Activated CD8-positive, alpha-beta memory T cell treated with anti-CD3 and anti-CD28 coated beads, Interleukin-2, amount 10 ng/mL, durations not matched to agents 7 days and 5 days (primary cell): ENCODE measurements around the gene TMEM223. TPM values are rescaled to one million over a fixed set of nuclear protein-coding genes. Genes with fewer than 3 reads are reported as not detected.
A peak's percentile ranks its signal among the peaks of the same experiment; 100 is the strongest.

Experiments
- ATAC-seq: fragments of 150-1000 bp; cut with Tn5 transposase; one replicate; pipeline ENCODE4 v1.10.0; 2021; ENCODE audit warnings: moderate library complexity
- CTCF ChIA-PET: fragments of 350-600 bp; sonication (Branson Sonifier 250); formaldehyde crosslinking; loops from one replicate; lab custom pipeline; 2021; ENCODE audit warnings: antibody characterized with exemption; lab: Charles Lee
- DNase-seq: peaks from one replicate; pipeline ENCODE4 v3.0.0-alpha.2; 2020
- H3K27ac Mint-ChIP-seq: one replicate; pipeline ENCODE4 v1.8.0; 2021; ENCODE audit warnings: mild to moderate bottlenecking, mixed read lengths
- H3K27me3 Mint-ChIP-seq: one replicate; pipeline ENCODE4 v1.8.0; 2021; ENCODE audit warnings: mixed read lengths
- H3K36me3 Mint-ChIP-seq: one replicate; pipeline ENCODE4 v1.8.0; 2021; ENCODE audit warnings: mild to moderate bottlenecking, mixed read lengths
- H3K4me1 Mint-ChIP-seq: one replicate; pipeline ENCODE4 v1.8.0; 2021; ENCODE audit warnings: mixed read lengths
- H3K4me3 Mint-ChIP-seq: one replicate; pipeline ENCODE4 v1.8.0; 2021; ENCODE audit warnings: mild to moderate bottlenecking, moderate library complexity, mixed read lengths
- H3K9me3 Mint-ChIP-seq: one replicate; pipeline ENCODE4 v1.8.0; 2022; ENCODE audit warnings: low read depth, mixed read lengths
- total RNA-seq, 2 experiments: library from RNA; stranded (reverse); gene quantifications; one replicate each; pipeline ENCODE4 v1.2.3, GENCODE V29; 2021

The TMEM223 gene
- total RNA-seq, 2 experiments from 2014 or later: 14.4 to 17.9 TPM

DNA sequence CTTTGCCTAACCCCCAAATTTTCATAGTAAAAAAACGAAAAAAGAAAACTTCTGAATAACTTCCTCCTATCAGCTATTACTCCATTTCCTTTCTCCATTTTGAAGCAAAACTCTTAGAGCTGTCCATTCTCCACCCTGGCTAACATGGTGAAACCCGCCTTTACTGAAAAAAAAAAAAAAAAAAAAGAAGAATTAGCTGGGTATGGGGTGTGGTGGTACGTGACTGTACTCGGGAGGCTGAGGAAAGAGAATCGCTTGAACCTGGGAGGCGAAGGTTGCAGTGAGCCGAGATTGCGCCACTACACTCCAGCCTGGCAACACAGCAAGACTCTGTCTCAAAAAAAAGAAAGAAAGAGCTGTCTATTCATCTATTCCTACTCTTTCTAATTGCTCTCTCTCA is 24.8 kb upstream of the TMEM223 start:
- H3K27me3 Mint-ChIP-seq: no peaks in the 10 kb centered on the region
- peaks cover 19% of the 10 kb centered on the region for H3K36me3 Mint-ChIP-seq
- ATAC-seq (no peak), DNase-seq (no peak)
- CTCF ChIA-PET: interaction anchor here (1.0 to 3.4 kb wide), 3 partner anchors 10 to 40 kb away, joined by 3 to 18 read pairs (median 3); partner anchors contain the start of gene TMEM179B
- no peak overlapping the region for H3K27ac Mint-ChIP-seq
- H3K9me3 Mint-ChIP-seq: no peaks in the 10 kb centered on the region
- H3K4me1 Mint-ChIP-seq: peaks cover 2% of the 10 kb centered on the region
- no peak overlapping the region for H3K4me3 Mint-ChIP-seq

DNA sequence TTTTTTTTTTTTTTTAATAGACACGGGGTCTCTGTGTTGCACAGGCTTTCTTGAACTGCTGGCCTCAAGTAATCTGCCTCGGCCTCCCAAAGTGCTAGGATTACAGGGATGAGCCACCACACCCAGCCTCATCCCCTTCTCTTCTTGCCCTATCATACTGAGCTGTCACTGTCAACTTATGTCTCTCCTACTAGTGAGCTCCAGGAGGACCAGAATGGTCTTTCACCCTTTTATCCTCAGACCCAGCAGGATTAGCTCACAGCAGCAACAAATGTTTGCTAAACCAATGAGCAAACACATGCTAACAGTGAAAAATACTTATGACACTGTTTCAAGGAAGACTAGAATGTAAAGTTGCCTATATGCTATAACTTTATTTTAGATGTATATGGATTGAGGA is 19.9 kb upstream of the TMEM223 start:
- no peak for DNase-seq
- ATAC-seq: no peak
- Mint-ChIP-seq H3K36me3 (peaks cover 10% of the 10 kb centered on the region), H3K27ac (no peak overlapping the region), H3K27me3 (no peaks in the 10 kb centered on the region), H3K4me3 (no peak overlapping the region), H3K9me3 (no peaks in the 10 kb centered on the region), H3K4me1 (peaks cover 9% of the 10 kb centered on the region)
- CTCF ChIA-PET: no interaction called here

DNA sequence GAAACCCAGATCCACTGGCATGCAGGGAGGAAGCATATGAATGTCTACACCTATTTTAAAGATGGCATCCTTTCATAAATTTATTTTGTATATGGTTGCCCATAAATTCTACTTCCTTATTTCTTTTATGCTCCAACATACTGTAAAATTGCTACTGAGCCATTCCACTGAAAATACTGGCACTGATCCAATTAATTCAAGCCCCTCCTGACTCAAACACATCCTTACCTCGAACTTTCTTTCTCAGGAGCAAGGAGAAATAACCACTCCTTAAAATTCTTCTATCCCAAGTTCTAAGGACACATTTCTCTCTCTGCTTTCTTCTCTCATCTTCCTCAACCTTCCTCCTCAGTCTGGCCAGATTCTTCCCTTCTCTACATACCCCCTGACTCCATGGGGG is 18.9 kb upstream of the TMEM223 start:
- CTCF ChIA-PET: no interaction called here
- H3K9me3 Mint-ChIP-seq: no peaks in the 10 kb centered on the region
- ATAC-seq (no peak), DNase-seq (no peak)
- H3K4me3 Mint-ChIP-seq: no peak overlapping the region
- H3K27me3 Mint-ChIP-seq: no peaks in the 10 kb centered on the region
- peaks cover 17% of the 10 kb centered on the region for H3K4me1 Mint-ChIP-seq
- no peak overlapping the region for H3K27ac Mint-ChIP-seq
- H3K36me3 Mint-ChIP-seq: peaks cover 7% of the 10 kb centered on the region

DNA sequence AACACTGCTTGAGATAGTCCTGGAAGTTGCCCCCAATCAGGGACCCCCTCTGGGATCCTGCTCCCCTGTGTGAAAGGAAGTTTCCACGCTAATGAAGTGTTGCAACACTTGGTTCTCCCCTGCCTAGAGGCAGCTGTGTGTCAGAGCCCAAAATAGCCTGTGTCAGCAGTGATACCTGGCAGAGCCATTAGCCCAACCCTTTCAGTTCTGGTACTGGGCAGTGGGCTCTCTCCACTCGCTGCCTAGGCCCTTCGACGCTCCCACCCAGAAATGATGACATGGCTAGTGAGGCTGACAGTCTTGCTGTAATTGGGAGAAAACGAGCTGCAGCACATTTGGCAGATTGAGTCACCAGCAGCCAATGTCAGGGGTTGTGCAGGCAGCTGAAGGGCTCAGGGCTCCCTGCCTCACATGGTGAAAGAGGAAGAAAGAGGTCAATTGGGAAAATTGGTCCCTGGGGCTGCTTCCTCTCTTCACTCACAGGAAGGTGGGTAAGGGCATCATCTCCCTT is 14.9 kb upstream of the TMEM223 start:
- Mint-ChIP-seq H3K27ac (peak overlapping the region; percentile 98), H3K4me1 (peaks cover 48% of the 10 kb centered on the region), H3K36me3 (peaks cover 23% of the 10 kb centered on the region), H3K4me3 (peak overlapping the region; percentile 99), H3K27me3 (no peaks in the 10 kb centered on the region), H3K9me3 (no peaks in the 10 kb centered on the region)
- CTCF ChIA-PET: interaction anchor here (1.1 to 3.2 kb wide), 8 partner anchors 9 to 215 kb away, joined by 3 to 24 read pairs (median 5); partner anchors contain the start of genes SLC3A2, TMEM179B and TUT1
- ATAC-seq (no peak), DNase-seq (no peak)

DNA sequence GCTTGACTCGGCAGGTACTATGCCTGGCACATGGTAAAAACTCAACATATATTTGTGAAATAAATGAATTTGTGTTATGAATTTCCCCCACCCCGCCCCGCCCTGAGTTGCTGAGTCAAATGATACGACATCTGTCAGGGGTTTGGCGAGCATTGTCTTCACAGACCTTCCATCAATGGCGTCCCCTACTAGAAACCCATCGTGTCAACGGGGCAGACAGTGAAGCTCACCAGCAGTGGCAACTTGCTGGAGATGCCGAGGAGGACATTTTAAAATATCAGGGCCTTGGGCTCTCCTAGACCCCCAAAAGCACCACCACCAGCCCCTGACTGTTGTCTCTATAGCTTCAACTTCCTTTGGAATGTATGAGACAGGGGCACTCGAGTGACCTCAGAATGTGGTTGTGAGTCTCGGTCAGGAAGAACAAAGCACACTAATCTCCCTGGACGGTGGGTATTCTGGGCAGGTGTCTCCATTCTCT is 14.2 kb upstream of the TMEM223 start:
- H3K27ac Mint-ChIP-seq: peak overlapping the region; percentile 98
- H3K4me3 Mint-ChIP-seq: peak overlapping the region; percentile 99
- no peaks in the 10 kb centered on the region for H3K27me3 Mint-ChIP-seq
- CTCF ChIA-PET: interaction anchor here (0.6 to 3.2 kb wide), 11 partner anchors 10 to 214 kb away, joined by 3 to 24 read pairs (median 4); partner anchors contain the start of genes SLC3A2, TMEM179B and TUT1
- H3K36me3 Mint-ChIP-seq: peaks cover 30% of the 10 kb centered on the region
- DNase-seq (peak; percentile 58), ATAC-seq (no peak)
- no peaks in the 10 kb centered on the region for H3K9me3 Mint-ChIP-seq
- peaks cover 49% of the 10 kb centered on the region for H3K4me1 Mint-ChIP-seq

DNA sequence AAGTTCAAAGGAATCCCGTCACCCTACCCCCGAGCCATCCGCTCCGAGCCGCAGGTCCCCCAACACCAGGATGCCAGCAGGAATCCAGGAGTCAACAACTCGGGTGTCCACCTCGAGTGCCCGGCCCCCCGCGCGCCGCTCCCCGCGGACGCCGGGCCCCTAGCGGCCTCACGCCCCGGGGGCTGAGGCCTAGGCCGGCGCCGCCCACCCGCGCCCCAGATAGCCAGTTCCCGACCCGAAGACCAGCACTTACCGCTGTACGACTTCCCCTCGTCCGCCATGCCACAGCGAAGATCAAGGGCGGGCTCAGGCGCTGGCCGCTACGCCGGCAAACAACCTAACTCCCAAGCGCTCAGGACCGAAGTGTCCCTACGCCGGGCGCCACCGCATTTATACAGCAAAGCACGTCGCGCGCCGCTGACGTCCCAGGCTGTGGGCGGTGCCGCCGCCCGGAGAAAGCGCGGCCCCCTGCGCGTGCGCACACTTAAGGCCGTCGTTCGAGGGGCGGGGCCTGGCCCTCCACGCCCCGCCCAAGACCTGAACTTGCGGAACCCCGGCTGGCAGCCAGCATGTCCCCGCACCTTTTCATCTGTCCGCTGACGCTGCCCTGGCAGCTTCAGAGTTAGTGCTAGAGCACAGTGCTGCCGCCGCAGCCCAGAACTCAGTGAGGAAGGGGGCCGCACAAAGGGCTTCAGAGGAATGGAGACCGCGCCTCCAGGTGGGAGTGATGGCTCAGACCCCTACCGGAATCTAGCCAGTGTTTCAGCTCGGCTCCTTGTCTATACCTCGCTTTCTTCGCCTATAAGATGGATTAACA is 13.5 kb upstream of the TMEM223 start, which contains the start of gene NXF1:
Gene NXF1, minus strand, starts transcription at position 365 of the 817 bp plus-strand sequence. Its CDS starts 84 bp downstream, at position 281.
- H3K4me3 Mint-ChIP-seq: peak within 1 kb of the TSS; percentile 99
- no peaks in the 10 kb centered on the region for H3K27me3 Mint-ChIP-seq
- CTCF ChIA-PET: interaction anchor here (0.5 to 5.9 kb wide), 13 partner anchors 11 to 100 kb away, joined by 3 to 40 read pairs (median 4); partner anchors contain the start of genes HNRNPUL2, SLC3A2 and TMEM179B
- H3K4me1 Mint-ChIP-seq: peaks cover 49% of the 10 kb centered on the region
- DNase-seq: peak; percentile 95
- peak; percentile 83 for ATAC-seq
- no peaks in the 10 kb centered on the region for H3K9me3 Mint-ChIP-seq
- H3K27ac Mint-ChIP-seq: peak within 1 kb of the TSS; percentile 98
- peaks cover 34% of the 10 kb centered on the region for H3K36me3 Mint-ChIP-seq

DNA sequence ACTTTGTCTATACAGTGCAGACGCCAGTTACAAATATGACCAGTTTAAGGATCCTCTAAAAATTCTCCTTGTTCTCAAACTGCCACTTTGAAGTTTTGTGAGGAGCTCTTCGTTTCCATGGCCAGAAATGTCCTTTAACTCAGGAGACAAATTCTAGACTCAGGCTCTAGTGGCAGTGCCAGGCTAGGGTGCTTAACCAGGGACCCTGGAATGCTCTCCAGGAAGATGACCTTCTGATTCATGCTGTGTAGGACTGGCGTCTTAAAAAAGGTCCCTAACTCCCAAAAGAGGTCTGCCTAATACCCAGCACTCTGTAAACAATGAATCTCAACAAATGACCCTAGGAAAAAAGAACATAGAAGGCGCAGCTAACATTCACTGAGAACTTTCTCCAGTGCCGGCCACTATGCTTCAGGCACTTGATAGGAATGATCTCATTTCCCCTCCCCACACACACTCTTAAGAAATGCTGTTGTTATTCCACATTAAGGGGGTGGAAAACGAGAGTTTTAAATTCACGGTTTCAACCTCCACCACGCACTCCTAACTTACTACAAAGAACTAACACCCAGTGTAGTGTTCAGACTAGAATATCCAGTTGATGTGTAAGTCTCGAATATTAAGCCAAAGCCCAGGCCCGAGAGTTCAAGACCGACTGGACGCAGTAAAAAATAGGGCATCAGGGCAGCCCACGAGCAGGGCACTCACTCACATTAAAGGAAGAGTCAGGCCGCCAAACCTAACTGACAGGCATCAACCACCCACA is 12.7 kb upstream of the TMEM223 start:
- CTCF ChIA-PET: interaction anchor here (1.3 to 5.9 kb wide), 2 partner anchors 18 to 77 kb away, joined by 3 to 40 read pairs; partner anchors contain the start of genes HNRNPUL2 and TMEM179B
- H3K4me1 Mint-ChIP-seq: peaks cover 51% of the 10 kb centered on the region
- no peaks in the 10 kb centered on the region for H3K9me3 Mint-ChIP-seq
- DNase-seq (no peak), ATAC-seq (no peak)
- H3K27ac Mint-ChIP-seq: peak overlapping the region; percentile 98
- H3K4me3 Mint-ChIP-seq: peak overlapping the region; percentile 99
- peaks cover 37% of the 10 kb centered on the region for H3K36me3 Mint-ChIP-seq
- no peaks in the 10 kb centered on the region for H3K27me3 Mint-ChIP-seq

DNA sequence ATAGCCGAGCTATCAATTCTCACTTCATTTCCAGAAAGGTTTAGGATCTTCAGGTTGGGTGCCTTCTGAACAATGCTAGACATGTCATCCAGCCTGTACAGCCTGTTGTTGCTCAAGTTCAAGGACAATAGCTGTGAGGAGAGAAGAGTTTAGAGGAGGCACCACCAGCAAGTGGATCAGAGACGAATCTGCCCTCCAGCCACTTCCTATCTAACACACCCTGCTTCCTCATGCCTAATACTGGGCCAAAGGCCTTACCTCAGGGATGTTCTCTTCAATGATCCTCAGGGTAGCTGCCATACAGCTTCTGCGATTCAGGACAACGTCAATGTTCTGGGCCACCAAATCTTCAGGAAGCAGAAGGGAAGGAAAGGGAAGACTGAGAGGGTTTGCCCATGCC is 9.3 kb upstream of the TMEM223 start:
- Mint-ChIP-seq H3K36me3 (peaks cover 51% of the 10 kb centered on the region), H3K27me3 (no peaks in the 10 kb centered on the region), H3K4me3 (no peak overlapping the region), H3K9me3 (no peaks in the 10 kb centered on the region), H3K4me1 (peaks cover 36% of the 10 kb centered on the region), H3K27ac (peak overlapping the region; percentile 24)
- ATAC-seq: no peak
- CTCF ChIA-PET: interaction anchor here (0.6 to 5.9 kb wide), 4 partner anchors 11 to 40 kb away, joined by 3 to 40 read pairs (median 6); partner anchors contain the start of gene TMEM179B
- DNase-seq: no peak

DNA sequence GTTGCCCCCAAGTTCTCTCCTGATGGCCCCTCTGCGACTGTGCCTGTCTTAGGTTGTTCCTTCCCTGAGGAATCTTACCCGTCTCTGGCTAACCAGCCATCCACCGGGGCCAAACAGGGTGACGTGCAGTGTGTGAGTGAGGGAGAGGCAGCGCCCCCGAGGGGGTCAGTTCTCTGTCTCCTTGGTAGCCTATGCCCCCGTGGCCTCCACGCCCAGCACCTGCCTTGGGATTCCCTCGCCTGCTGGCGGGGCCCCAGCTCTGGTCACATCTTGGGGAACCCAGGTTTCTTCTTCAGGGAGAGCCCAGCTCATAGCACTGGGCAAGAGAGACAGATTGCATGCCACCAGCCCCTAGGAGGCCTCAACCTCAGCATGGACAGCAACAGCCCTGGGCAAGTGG is 7.7 kb upstream of the TMEM223 start:
- no peak overlapping the region for H3K27ac Mint-ChIP-seq
- peaks cover 29% of the 10 kb centered on the region for H3K4me1 Mint-ChIP-seq
- H3K36me3 Mint-ChIP-seq: peaks cover 60% of the 10 kb centered on the region
- CTCF ChIA-PET: interaction anchor here (2.9 to 5.9 kb wide), 2 partner anchors 9 to 13 kb away, joined by 9 to 40 read pairs; partner anchors contain the start of gene TMEM179B
- H3K27me3 Mint-ChIP-seq: no peaks in the 10 kb centered on the region
- ATAC-seq (peak; percentile 4), DNase-seq (no peak)
- H3K4me3 Mint-ChIP-seq: no peak overlapping the region
- H3K9me3 Mint-ChIP-seq: no peaks in the 10 kb centered on the region

DNA sequence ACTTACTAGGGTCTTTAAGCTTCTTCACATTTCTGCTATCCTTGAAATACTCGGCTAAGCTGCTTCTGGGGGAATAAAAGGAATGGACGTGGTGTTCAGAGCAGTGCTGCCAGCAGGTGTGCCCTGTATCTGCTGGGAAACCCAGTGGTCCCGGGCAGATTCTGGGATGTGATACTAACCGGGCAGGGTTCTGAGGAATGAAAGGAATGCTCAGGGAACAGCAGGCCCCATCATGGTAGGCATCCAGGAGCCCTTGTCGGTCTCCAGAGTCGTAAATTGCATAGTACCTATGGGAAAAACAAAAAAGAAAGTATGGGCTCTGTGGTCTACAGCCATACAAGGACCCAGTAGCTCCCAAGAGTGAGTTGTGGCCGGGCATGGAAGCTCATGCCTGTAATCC is 4.5 kb upstream of the TMEM223 start:
- Mint-ChIP-seq H3K27ac (no peak overlapping the region), H3K4me3 (no peak overlapping the region), H3K27me3 (no peaks in the 10 kb centered on the region), H3K36me3 (peaks cover 57% of the 10 kb centered on the region), H3K9me3 (no peaks in the 10 kb centered on the region), H3K4me1 (peaks cover 11% of the 10 kb centered on the region)
- ATAC-seq (no peak), DNase-seq (no peak)
- CTCF ChIA-PET: interaction anchor here (3.2 kb wide), 1 partner anchor 9 kb away, joined by 26 read pairs; the partner anchor contains the start of gene TMEM179B

DNA sequence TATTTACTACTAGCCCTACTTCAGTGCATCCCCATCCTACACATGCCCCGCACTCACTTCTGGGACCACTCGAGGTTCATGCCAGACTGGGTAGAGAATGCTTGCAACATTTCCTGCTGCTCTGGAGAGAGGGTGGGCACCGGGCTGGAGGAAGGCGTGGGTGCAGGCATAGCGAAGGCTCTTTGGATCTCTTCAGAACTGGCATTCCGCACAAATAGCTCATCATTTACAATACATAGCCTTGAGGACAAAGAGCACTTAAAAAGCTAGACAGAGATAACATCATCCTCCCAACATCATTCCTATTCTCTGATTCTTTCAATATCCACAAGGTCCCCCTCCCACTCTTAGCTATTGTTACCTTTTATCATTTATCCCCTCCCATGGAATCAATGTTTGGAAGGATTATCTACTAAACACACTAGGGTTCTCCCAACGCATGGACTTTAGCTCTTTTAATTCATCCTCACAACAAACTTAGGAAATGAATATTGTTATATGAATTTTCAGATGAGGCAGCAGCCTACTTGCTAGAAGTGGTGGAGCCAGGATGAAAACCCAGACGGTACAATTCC is 2.5 kb upstream of the TMEM223 start:
- Mint-ChIP-seq H3K36me3 (peaks cover 59% of the 10 kb centered on the region), H3K4me1 (peaks cover 27% of the 10 kb centered on the region), H3K27ac (no peak overlapping the region), H3K9me3 (no peaks in the 10 kb centered on the region), H3K27me3 (no peaks in the 10 kb centered on the region), H3K4me3 (no peak overlapping the region)
- CTCF ChIA-PET: interaction anchor here (0.6 to 2.1 kb wide), 6 partner anchors 8 to 241 kb away, joined by 3 to 7 read pairs (median 3); partner anchors contain the start of gene NXF1
- no peak for DNase-seq
- no peak for ATAC-seq

DNA sequence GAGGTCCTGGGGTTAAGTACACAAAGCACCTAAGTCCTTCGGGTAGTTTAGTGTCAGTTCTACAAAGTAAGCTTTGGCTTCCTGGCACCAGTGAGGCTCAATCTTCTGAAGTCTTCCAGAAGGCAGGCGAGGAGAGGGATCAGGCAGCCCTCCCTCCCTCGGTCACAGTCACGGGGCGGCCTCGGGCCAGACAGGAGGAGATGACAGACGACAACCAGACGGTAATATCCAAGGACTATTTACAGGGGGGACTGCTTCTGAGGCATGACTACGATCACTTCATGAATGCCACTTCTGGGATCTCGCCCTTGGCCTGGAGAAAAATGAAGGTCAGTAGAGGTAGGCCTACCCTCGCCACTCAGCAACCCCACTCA is 383 bp upstream of the TMEM223 start:
- CTCF ChIA-PET: interaction anchor here (1.1 kb wide), 1 partner anchor 69 kb away, joined by 3 read pairs; no protein-coding TSS in a partner anchor
- DNase-seq (no peak), ATAC-seq (peak; percentile 4)
- H3K4me1 Mint-ChIP-seq: peaks cover 44% of the 10 kb centered on the region
- peaks cover 58% of the 10 kb centered on the region for H3K36me3 Mint-ChIP-seq
- no peaks in the 10 kb centered on the region for H3K9me3 Mint-ChIP-seq
- H3K27ac Mint-ChIP-seq: peak overlapping the region; percentile 81
- peak overlapping the region; percentile 90 for H3K4me3 Mint-ChIP-seq
- H3K27me3 Mint-ChIP-seq: no peaks in the 10 kb centered on the region
